Smooth muscle cell (in vitro differentiated cells): ENCODE measurements around the gene DLG5. TPM values are rescaled to one million over a fixed set of nuclear protein-coding genes. Genes with fewer than 3 reads are reported as not detected.

ENCODE experiments used
- DNase-seq: peaks from one replicate; lab custom pipeline; 2025; ENCODE audit not compliant: unreplicated experiment; lab: John Stamatoyannopoulos, UW
- H2AFZ ChIP-seq: fragments of 200-600 bp; sonication (generic); 2 replicates; pipeline ENCODE4 v1.6.0; 2016; ENCODE audit warnings: antibody characterized with exemption, low read depth, mild to moderate bottlenecking
- H3F3A ChIP-seq: fragments of 200-600 bp; sonication (generic); 2 replicates; pipeline ENCODE4 v1.6.0; 2017; ENCODE audit warnings: antibody characterized with exemption, low read depth
- H3K27ac ChIP-seq: fragments of 200-600 bp; sonication (generic); 2 replicates; pipeline ENCODE4 v1.5.1; 2016; ENCODE audit warnings: low read depth, mild to moderate bottlenecking
- H3K27me3 ChIP-seq: fragments of 200-600 bp; sonication (generic); 2 replicates; pipeline ENCODE4 v1.6.1; 2016; ENCODE audit warnings: low read depth, mild to moderate bottlenecking
- H3K36me3 ChIP-seq: fragments of 200-600 bp; sonication (generic); 2 replicates; pipeline ENCODE4 v1.5.1; 2016; ENCODE audit warnings: low read depth
- H3K4me1 ChIP-seq: fragments of 200-600 bp; sonication (generic); 2 replicates; pipeline ENCODE4 v1.5.1; 2016; ENCODE audit warnings: low read depth
- H3K4me2 ChIP-seq: fragments of 200-600 bp; sonication (generic); 2 replicates; pipeline ENCODE4 v1.6.0; 2016; ENCODE audit warnings: mild to moderate bottlenecking
- H3K4me3 ChIP-seq: fragments of 200-600 bp; sonication (generic); 2 replicates; pipeline ENCODE4 v1.5.1; 2016; ENCODE audit warnings: mild to moderate bottlenecking
- H3K79me2 ChIP-seq: fragments of 200-600 bp; sonication (generic); 2 replicates; pipeline ENCODE4 v1.6.0; 2016; ENCODE audit warnings: low read depth, mild to moderate bottlenecking
- H3K9ac ChIP-seq: fragments of 200-600 bp; sonication (generic); 2 replicates; pipeline ENCODE4 v1.6.0; 2016; ENCODE audit warnings: low read depth
- H3K9me3 ChIP-seq: fragments of 200-600 bp; sonication (generic); replicated peaks from 2 replicates; pipeline ENCODE4 v1.5.1; 2016; ENCODE audit warnings: low read depth
- H4K20me1 ChIP-seq: fragments of 200-600 bp; sonication (generic); 2 replicates; pipeline ENCODE4 v1.6.0; 2016; ENCODE audit warnings: low read depth
- WGBS: methylation state at CpG from one replicate; pipeline ENCODE4 v1.1.7; 2016; ENCODE audit warnings: low lambda C conversion rate; 5-methylcytosine and 5-hydroxymethylcytosine counted together
- polyA plus RNA-seq: library from polyadenylated mRNA; unstranded; fragments of >200 nt; fragmentation: Nextera tagmentation; extraction: Ambion mirVana; gene quantifications from 2 replicates; pipeline ENCODE4 v1.2.1, GENCODE V29; 2016
- total RNA-seq: library from RNA; depleted of rRNA; stranded (reverse); fragments of >200 nt; gene quantifications from 2 replicates; pipeline ENCODE4 v1.2.3, GENCODE V29; 2014
- TF ChIP-seq, protein P1 (sequence below): fragments of 200-600 bp; sonication (generic); IDR thresholded peaks from 2 replicates; pipeline ENCODE4 v1.5.1; 2017; ENCODE audit warnings: borderline replicate concordance, mild to moderate bottlenecking, antibody characterized with exemption; ENCODE audit not compliant: insufficient read depth, poor library complexity, severe bottlenecking

DLG5 gene
- total and polyA plus RNA-seq, 2 experiments from 2014 or later: 11.3 to 21.8 TPM

DNA sequence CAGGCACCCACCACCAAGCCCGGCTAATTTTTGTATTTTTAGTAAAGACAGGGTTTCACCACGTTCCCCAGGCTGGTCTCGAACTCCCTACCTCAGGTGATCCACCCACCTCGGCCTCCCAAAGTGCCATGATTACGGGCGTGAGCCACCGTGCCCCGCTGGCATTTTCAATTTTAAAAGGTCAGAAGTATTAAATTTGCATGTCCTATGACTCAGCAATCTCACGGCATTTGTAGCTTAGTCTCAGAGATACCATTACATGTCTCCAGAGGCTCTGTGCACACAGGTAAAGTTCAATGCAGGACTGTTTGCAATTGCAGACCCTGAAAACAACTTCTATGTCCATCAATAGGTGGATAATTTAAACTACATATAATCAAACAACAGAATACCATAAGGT, 99.2 kb downstream of the DLG5 start:
- no peak for DNase-seq
- Histone ChIP-seq H3F3A (no peaks in the 10 kb centered on the region), H3K9ac (no peak overlapping the region), H3K9me3 (no peaks in the 10 kb centered on the region), H3K27me3 (no peaks in the 10 kb centered on the region), H3K36me3 (peaks cover 6% of the 10 kb centered on the region), H3K4me1 (no peaks in the 10 kb centered on the region), H3K4me2 (no peak overlapping the region), H3K4me3 (no peak overlapping the region), H3K79me2 (no peaks in the 10 kb centered on the region), H2AFZ (no peak overlapping the region), H3K27ac (no peak overlapping the region), H4K20me1 (no peaks in the 10 kb centered on the region)
- WGBS: 94% methylated on average over 9 of the region's 9 CpGs
- TF ChIP-seq, protein P1, sequence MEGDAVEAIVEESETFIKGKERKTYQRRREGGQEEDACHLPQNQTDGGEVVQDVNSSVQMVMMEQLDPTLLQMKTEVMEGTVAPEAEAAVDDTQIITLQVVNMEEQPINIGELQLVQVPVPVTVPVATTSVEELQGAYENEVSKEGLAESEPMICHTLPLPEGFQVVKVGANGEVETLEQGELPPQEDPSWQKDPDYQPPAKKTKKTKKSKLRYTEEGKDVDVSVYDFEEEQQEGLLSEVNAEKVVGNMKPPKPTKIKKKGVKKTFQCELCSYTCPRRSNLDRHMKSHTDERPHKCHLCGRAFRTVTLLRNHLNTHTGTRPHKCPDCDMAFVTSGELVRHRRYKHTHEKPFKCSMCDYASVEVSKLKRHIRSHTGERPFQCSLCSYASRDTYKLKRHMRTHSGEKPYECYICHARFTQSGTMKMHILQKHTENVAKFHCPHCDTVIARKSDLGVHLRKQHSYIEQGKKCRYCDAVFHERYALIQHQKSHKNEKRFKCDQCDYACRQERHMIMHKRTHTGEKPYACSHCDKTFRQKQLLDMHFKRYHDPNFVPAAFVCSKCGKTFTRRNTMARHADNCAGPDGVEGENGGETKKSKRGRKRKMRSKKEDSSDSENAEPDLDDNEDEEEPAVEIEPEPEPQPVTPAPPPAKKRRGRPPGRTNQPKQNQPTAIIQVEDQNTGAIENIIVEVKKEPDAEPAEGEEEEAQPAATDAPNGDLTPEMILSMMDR: no peak

DNA sequence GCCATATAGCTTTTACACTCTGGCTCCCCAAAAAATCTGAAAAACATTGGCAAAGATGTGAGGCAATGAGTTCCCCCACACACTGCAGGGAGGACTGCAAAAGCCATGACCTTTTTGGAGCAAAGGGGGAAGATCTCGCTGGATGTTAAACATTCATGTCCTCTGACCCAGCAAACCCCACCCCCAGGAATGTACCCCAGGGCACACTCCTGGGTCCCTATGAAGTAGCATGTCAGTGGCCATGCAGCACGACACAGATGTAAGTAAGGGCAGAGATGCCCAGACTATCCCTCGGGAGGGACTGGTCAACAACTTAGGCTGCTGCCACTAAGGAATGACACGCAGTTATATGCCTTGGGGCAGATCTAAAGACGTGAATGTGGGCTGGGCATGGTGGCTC, 100.6 kb downstream of the DLG5 start:
- no peak overlapping the region for H3K4me2 ChIP-seq
- H2AFZ ChIP-seq: no peak overlapping the region
- no peaks in the 10 kb centered on the region for H3F3A ChIP-seq
- H3K27ac ChIP-seq: no peak overlapping the region
- H3K27me3 ChIP-seq: no peaks in the 10 kb centered on the region
- no peak overlapping the region for H3K4me3 ChIP-seq
- no peaks in the 10 kb centered on the region for H3K9me3 ChIP-seq
- peaks cover 6% of the 10 kb centered on the region for H3K36me3 ChIP-seq
- H3K4me1 ChIP-seq: no peaks in the 10 kb centered on the region
- no peaks in the 10 kb centered on the region for H4K20me1 ChIP-seq
- no peak overlapping the region for H3K9ac ChIP-seq
- DNase-seq: no peak
- H3K79me2 ChIP-seq: no peaks in the 10 kb centered on the region
- TF ChIP-seq, protein P1: no peak
- WGBS: 75% methylated on average over 5 of the region's 5 CpGs

DNA sequence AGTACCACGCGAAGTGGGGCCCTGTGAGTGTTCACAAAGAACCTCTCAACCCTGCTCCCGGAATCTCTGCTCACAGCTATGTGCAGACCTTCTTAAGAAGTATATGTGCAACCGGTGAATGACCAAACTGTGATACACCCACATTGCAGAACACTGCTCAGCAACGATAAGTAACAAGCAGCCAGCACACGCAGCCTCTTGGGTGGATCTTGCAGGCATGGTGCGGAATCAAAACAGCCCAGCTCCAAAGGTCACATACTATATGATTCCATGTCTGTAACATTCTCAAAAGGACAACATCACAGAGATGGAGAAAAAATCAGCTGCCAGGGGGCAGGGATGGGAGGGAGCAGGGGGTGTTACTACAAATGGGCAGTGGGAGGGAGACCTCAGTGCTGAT, 101.6 kb downstream of the DLG5 start:
- Histone ChIP-seq H3K9ac (no peak overlapping the region), H3K4me1 (no peaks in the 10 kb centered on the region), H3K4me3 (no peak overlapping the region), H3F3A (no peaks in the 10 kb centered on the region), H3K79me2 (no peaks in the 10 kb centered on the region), H3K9me3 (no peaks in the 10 kb centered on the region), H4K20me1 (no peaks in the 10 kb centered on the region), H3K36me3 (no peaks in the 10 kb centered on the region), H3K27me3 (no peaks in the 10 kb centered on the region), H3K27ac (no peak overlapping the region), H3K4me2 (no peak overlapping the region), H2AFZ (no peak overlapping the region)
- no peak for DNase-seq
- 93% methylated on average over 7 of the region's 7 CpGs for WGBS
- TF ChIP-seq, protein P1: no peak

DNA sequence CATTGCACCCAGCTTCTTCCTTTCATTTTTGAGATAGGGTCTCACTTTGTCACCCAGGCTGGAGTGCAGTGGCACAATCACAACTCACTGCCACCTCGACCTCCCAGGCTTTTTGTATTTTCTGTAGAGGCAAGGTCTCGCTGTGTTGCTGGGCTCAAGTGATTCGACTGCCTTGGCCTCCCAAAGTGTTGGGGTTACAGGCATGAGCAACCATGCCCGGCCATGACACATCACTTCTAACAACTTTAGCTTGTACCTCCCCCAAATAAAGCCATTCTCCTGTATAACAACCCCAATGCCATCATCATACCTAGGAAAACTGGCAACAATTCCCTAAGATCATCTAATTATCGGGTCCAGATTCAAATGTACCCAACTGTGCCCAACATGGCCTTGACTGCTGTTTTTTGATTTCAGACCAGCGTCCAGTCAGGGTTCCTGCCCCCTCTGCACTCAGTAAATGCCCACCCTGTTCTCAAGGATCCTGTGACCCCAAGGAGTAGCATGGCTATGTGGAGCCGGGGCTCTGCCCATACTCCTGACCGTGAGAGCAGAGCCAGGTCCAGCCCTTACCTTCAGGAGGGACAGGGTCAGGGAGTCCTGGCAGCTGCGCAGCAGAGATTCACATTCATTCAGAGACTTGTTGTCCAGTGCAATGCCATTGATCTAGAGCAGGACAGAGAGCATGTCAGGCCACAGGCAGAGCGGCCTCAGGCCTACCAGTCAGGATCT, 102.6 kb downstream of the DLG5 start:
- Histone ChIP-seq H3K36me3 (peaks cover 7% of the 10 kb centered on the region), H3F3A (no peaks in the 10 kb centered on the region), H3K4me2 (no peak overlapping the region), H3K79me2 (no peaks in the 10 kb centered on the region), H3K9me3 (no peaks in the 10 kb centered on the region), H3K27ac (no peak overlapping the region), H4K20me1 (no peaks in the 10 kb centered on the region), H3K9ac (no peak overlapping the region), H3K27me3 (no peaks in the 10 kb centered on the region), H3K4me1 (no peaks in the 10 kb centered on the region), H3K4me3 (no peak overlapping the region), H2AFZ (no peak overlapping the region)
- 98% methylated on average over 10 of the region's 10 CpGs for WGBS
- TF ChIP-seq, protein P1: no peak
- no peak for DNase-seq
